ENCODE results near the gene COA6. TPM values are rescaled to one million over a fixed set of nuclear protein-coding genes. Genes with fewer than 3 reads are reported as not detected.
A peak's percentile ranks its signal among the peaks of the same experiment; 100 is the strongest.
"Not testable (repeated sequence)": the region's sequence is repeated elsewhere in the genome, so short reads cannot be mapped to it uniquely, and the experiment has no call there.

COA6 gene
- total RNA-seq, result 21.5 and 32.0 TPM in 2 replicates

GRCh38 chr1:234373064-234373958 lies at the start of gene COA6:
COA6 (plus strand) TSS chr1:234373456; CDS start chr1:234373467, 11 bp downstream.
- DNase-seq (ENCODE audit: low read depth, low spot score), result peak; percentile 89

GRCh38 chr1:234324821-234325220 lies 48.4 kb upstream of the COA6 start:
- DNase-seq (ENCODE audit: low read depth, low spot score), result no peak

DNA sequence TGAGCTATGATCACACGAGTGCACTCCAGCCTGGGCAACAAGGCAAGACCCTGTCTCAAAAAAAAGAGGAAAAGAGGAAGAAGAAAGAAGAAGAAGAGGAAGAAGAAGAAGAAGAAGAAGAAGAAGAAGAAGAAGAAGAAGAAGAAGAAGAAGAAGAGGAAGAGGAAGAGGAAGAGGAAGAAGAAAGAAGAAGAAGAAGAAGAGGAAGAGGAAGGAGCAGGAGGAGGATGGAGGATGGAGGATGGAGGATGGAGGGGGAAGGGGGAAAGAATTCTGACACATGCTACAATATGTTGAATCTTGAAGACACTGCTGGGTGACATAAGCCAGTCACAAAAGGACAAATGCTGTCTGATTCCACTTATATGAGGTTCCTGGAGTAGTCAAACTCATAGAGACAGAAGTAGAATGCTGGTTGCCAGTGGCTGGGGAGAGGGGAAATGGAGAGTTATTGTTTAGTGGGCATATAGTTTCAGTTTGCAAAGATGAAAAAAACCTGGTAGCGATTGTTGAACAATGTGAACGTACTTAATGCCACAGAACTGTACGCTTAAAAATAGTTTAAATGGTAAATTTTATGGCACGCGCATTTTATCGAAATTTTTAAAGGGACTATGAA lies 47.3 kb upstream of the COA6 start:
- DNase-seq (ENCODE audit: low read depth, low spot score), result no peak

DNA sequence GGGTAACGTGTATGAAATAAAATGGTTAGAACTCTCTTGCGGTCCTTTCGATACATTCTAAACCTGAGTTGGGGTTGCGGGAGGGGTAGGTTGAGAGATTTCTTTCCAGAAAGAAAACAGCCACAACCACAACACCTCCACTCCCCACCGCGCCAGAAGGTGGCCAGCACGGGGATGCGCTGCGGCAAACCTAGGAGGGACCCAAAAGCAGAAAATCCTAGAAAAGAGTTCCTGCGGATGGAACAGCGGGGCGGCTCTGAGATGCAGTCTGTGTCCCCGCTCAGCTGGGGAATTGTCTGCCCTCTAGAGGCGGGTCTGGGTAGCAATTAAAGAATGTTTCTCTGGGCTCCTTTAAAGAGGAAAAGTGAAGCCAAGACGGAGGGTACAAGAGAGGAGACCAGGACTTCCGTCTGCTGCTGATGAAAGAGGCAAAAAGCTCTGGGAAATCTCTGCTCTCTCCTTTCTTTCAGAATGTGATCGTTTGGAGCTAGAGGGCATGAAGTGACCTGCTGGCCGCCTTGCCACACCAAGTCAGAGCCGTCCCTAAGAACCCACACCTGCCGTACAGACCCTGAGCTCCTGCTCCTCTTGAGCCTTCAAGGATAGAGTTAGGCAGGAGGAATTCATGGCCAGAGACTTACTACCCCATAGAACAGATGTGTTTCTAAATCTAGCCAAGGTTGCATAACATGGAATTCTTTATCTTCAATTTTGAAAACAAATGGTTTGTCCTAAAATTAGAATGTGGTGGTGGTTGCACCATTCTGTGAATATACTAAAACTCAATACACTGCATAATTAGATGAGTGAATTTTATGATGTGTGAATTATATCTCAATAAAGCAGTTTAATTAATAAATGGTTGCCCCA lies 46.5 kb upstream of the COA6 start:
- no peak for DNase-seq (ENCODE audit: low read depth, low spot score)

DNA sequence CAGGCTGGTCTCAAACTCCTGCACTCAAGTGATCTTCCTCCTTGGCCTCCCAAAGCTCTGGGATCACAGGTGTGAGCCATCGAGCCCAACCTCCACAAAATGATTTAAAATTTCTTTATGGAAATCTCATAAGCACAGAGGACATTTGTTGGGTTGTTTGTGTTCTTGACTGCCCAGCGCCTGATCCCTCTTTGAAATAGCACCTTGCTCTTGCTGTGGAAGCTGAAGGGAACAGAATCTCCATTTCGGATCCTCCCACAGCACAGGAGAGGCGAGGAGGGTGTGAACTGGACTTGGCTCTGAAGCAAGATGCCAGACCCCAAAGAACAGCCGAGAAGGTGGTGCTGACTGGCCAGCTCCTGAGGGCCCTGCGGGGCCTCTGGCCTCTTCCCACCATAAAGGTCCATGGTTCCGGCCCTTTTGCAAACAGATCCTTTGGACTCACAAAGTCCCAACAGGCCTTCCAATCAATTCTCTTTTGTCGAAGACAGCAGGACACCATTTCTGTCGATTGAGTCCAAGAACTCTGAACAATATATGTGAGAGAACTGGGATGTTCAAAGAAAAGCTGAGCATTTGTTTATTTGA lies 45.6 kb upstream of the COA6 start:
- DNase-seq (ENCODE audit: low read depth, low spot score), result no peak

DNA sequence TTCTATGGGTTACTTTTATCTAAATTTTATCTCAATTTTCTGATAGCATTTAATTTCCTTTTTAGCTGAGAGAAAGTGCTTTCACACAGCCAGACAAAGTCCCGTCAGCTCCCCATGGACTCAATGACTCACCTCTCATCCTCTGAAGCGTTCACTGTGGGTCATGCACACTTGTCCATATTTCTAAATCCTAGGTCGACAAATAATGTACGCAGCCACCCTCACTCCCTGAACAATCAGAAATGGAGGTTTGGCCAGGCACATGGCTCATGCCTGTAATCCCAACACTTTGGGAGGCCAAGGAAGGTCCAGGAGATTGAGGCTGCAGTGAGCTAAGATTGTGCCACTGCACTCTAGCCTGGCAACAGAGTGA lies 42.4 kb upstream of the COA6 start:
- DNase-seq (ENCODE audit: low read depth, low spot score), result no peak

- no peak for DNase-seq (ENCODE audit: low read depth, low spot score)
Measured at GRCh38 chr1:234331507-234331906, 41.7 kb upstream of the COA6 start.

DNA sequence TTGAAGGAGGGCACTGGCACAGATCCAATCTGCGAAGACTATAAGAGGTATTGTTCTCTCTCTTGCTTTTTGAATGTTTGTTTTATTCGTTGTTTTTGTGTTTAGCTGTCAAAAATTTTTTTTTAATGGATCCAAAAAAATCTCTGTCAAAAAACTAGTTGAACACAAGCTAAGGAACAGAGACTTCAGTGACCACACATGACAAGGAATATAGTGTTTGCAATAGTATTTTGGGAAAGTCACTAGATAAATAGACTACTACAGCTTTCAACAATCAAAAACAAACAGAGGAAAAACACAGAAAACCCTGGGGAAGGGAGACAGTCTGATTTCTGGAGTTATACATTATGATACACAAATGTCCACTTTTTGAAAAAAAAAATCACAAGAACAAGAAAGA lies 36.9 kb upstream of the COA6 start:
- no peak for DNase-seq (ENCODE audit: low read depth, low spot score)

DNA sequence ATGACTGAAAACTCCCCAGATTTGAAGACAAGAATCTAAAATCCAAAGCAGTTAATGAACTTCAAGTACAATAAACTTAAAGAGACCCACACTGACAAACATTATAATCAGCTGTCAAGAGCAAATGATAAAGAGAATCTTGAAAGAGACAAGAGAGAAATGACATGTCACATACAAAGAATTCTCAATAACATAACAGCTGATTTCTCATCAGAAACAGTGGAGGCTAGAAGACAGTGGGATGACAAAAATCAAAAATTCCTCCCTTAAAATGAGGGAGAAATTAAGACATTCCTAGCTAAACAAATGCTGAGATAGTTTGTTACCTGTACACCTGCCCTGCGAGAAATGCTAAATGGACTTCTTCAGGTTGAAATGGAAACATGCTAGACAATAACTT lies 36.0 kb upstream of the COA6 start:
- no peak for DNase-seq (ENCODE audit: low read depth, low spot score)

DNA sequence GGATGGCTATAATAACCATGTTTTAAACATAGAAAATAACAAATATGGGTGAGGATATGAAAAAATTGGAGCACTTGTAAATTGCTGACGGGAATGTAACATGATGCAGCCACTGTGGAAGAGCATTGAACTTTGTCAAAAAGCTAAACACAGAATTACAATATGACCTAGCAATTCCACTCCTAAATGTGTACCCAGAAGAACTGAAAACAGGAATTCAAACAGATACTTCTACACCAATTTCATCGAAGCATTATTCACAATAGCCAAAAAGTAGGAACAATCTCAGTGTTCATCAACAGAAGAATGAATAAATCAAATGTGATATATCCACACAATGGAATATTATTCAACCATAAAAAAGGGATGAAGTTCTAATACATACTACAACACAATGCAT lies 32.7 kb upstream of the COA6 start:
- no peak for DNase-seq (ENCODE audit: low read depth, low spot score)

DNA sequence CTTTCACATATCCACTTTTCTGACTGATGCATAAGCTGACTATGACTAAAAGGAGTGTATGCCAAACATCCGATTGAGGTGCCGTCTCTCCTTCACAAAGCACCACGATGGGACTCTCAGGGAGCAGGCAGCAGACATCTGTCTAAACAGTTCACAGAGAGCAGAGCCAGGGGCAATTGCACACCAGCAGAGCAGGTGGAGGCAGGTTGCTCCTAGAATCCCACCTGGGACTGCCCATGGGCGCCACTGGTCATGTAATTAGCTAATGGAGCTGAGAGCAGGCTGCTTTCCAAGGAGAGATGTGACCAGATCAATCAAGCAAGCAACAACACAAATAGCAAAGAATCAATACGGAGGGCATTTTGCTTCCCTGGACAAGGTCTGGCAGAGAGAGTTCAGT lies 30.5 kb upstream of the COA6 start:
- DNase-seq (ENCODE audit: low read depth, low spot score), result no peak

DNA sequence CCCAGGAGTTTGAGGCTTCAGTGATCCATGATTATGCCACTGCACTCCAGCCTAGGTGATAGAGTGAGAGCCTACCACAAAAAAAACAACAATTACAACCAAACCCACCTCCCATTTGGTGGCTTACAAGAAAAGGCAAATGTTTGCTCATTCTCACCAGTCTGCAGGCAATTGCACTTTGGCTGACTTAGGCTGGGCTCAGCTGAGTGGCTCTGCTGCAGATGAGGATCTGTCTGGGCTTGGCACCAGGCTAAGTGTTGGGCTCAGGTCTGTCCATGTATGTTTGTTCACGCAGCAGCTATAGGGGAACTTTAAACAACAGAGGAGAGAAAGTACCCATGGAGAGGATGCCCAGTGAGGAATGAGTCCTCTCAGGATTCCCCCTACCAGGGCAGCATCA lies 28.0 kb upstream of the COA6 start:
- no peak for DNase-seq (ENCODE audit: low read depth, low spot score)

- no peak for DNase-seq (ENCODE audit: low read depth, low spot score)
Measured at GRCh38 chr1:234348964-234349363, 24.3 kb upstream of the COA6 start.

DNA sequence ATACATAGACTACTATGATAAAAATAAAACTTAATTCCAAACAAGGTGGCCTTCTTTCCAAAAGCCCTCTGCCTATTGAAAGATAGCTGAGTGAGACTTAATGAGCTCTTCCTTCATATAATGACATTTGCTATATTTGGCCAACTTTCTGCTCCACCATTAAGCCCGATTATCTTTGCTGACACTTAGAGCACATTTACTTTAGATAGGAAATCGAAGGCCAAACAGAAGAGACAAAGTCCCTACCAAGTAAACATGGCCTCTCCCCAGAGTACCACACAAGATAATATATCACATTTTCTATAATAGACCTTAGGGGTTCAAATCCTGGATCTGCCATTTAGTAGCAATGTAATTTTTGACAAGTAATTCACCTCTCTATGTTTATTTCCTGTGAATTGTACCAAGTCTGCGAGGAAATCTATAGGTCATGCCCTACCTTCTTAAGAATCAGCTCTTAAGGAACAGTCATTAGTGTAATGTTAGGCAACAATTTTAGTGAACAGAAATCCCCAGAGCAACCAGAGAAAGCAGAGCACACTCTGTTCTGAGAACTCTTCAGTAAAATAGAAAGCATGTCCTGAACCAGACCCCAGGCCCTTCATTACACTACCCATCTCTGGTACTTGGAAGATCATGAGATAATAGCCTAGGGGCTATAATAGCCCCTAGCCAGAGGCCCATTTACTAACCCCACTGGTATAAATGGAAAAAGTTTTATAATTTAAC lies 17.3 kb upstream of the COA6 start:
- DNase-seq (ENCODE audit: low read depth, low spot score), result no peak

GRCh38 chr1:234356615-234357269 lies 16.5 kb upstream of the COA6 start:
- DNase-seq (ENCODE audit: low read depth, low spot score), result not testable (repeated sequence)

DNA sequence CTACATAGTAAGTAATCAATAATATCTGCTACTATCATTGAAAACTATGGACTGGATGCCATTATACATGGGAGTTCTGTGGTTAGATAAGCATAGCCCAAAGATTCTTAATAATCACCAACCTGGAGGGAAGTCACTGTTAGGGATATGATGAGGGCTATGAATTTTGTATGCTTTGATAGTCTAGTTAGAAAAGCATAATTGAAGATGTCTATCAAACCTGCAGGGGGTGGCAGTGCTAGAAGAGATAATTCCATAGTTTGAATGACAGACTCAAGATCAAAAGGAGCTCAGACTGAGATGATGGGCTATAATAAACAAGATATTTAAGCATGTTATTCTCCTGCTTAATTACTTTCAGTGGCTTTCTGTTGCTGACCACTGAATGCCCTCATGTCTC lies 15.4 kb upstream of the COA6 start:
- DNase-seq (ENCODE audit: low read depth, low spot score), result no peak

- no peak for DNase-seq (ENCODE audit: low read depth, low spot score)
Measured at GRCh38 chr1:234361102-234361603, 12.1 kb upstream of the COA6 start.

DNA sequence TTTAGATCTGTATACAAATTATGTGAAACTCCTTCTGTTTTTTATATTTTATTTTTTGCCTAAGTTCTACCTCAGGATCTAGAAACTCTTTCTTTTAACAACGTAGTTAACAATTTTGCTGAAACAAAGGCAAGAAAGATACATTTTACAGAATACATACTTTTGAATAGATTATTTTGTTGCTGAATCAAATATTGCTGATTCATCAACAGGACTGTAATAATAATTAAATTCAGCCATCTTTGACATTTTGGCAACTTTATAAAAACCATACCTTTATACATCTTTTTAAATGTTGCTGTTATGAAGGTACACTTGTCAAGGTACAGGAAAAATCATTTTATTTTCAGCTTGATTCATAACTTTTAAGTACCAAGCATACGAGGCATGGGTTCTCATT lies 10.7 kb upstream of the COA6 start:
- DNase-seq (ENCODE audit: low read depth, low spot score), result no peak

DNA sequence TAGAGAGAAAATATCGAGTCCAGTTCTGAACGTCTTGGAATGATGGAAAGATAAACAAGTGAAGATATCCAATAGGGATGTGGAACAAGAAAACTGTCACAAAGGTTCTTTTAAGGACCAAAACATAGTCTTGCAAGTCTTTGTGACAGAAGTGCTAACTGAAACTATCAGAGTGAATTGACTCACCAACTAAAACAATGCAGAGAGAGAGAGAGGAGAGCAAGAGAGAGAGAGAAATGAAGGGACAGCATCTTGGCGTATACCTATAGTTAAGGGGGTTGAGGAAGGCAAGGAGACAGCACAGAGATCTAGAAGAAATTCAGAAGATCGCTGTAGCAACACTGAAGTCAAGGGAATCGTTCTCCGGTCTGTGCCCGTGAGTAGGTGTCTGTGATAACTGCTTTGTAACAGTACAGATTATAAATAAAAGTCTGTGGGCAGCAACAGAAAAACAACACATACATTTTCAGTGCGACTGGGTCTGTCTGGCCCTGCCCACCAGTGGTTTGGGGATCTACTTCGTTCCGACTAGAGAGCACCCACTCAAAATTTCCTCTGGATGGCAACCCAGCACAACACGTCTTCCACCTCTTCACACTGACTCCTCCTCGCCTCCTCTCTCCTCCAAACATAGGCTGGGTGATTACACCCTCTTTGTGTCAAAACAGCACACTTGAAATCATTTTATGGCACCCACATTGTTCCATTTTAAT lies 4.8 kb upstream of the COA6 start:
- no peak for DNase-seq (ENCODE audit: low read depth, low spot score)

DNA sequence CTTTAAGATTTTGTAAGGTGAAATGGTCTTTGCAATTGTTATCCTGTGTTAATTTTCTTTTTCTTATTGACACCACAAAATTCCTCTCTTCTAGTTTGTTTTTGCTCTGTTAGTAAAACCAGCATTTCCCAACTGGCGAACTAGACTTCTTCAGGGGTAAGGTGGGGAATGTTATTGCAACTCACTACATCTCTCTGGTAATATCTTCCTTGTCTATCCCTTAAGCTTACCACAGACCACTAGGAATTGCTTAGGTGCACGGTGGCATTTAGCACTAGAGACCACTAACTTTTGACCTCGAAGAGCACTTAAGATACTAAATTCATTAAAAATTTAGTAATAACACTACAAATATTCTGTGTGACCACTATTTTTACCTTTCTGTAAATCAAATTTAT lies 4.2 kb upstream of the COA6 start:
- no peak for DNase-seq (ENCODE audit: low read depth, low spot score)
